Measurements from ENCODE around the gene SUCLG1. TPM values are rescaled to one million over a fixed set of nuclear protein-coding genes. Genes with fewer than 3 reads are reported as not detected.

SUCLG1 gene
- total and polyA plus RNA-seq, 2 of the 8 experiments (the other 6 are each of a cell fraction or from before 2014, with no cell fraction given): 19.9 to 40.0 TPM

GRCh38 chr2:84483320-84483719 lies 24.2 kb upstream of the SUCLG1 start:
- POLR2A ChIA-PET (ENCODE audit: partially characterized antibody): no interaction called here
- TF ChIP-seq CBX8 (IDR thresholded peaks at IDR 0.05; ENCODE audit: borderline replicate concordance, low read depth, low read length) (no peak), TBP (IDR thresholded peaks at IDR 0.05; ENCODE audit: low read depth, low read length) (no peak), BRCA1 (IDR thresholded peaks at IDR 0.05; ENCODE audit: low read depth, low read length) (no peak), NANOG (IDR thresholded peaks at IDR 0.05; ENCODE audit: insufficient read depth, low read depth, low read length, poor library complexity, severe bottlenecking) (no peak), GTF2F1 (IDR thresholded peaks at IDR 0.05; ENCODE audit: borderline replicate concordance, low read depth, low read length) (no peak), ASH2L (IDR thresholded peaks at IDR 0.05; ENCODE audit: low read length) (no peak), SRF (IDR thresholded peaks at IDR 0.05; ENCODE audit: low read depth, low read length) (no peak), RBBP5 (IDR thresholded peaks at IDR 0.05; ENCODE audit: borderline replicate concordance, low read depth, low read length) (no peak), RAD21 (IDR thresholded peaks at IDR 0.05 in 1 of 2, conservative IDR thresholded peaks at IDR 0.05 in 1 of 2; ENCODE audit: low read depth in 2 of 2, low read length in 2 of 2) (no peak), NRF1 (IDR thresholded peaks at IDR 0.05; ENCODE audit: low read depth, low read length) (no peak), EZH2 (IDR thresholded peaks at IDR 0.05; ENCODE audit: low read depth, low read length, severe bottlenecking) (no peak), RFX5 (IDR thresholded peaks at IDR 0.05; ENCODE audit: borderline replicate concordance, low read depth, low read length) (no peak), KDM1A (IDR thresholded peaks at IDR 0.05; ENCODE audit: borderline replicate concordance, low read length) (no peak)
- Histone ChIP-seq H4K5ac (ENCODE audit: insufficient read length, low read depth, low read length) (no peak overlapping the region), H3K4ac (replicated peaks; ENCODE audit: insufficient read length, low read depth, low read length) (no peak overlapping the region), H4K20me1 (replicated peaks in 1 of 2; ENCODE audit: control insufficient read depth in 1 of 2, insufficient read depth in 2 of 2, low read length in 2 of 2) (no peaks in the 10 kb centered on the region), H3K4me2 (ENCODE audit: insufficient read depth in 1 of 2, low read depth in 2 of 2, low read length in 2 of 2) (no peak overlapping the region), H3K27ac (ENCODE audit: low read depth, low read length) (no peak overlapping the region), H2BK15ac (ENCODE audit: low read length) (no peak overlapping the region), H3K9ac (replicated peaks in 1 of 4; ENCODE audit: extremely low read depth in 1 of 4, low read depth in 3 of 4, low read length in 3 of 4) (no peak overlapping the region), H3K4me3 (ENCODE audit: extremely low read depth in 1 of 4, insufficient read depth in 2 of 4, low read depth in 3 of 4, low read length in 4 of 4) (no peak overlapping the region), H3K56ac (replicated peaks; ENCODE audit: insufficient read length, low read depth, low read length) (no peak overlapping the region), H3K9me3 (ENCODE audit: insufficient read depth in 2 of 2, low read depth in 1 of 2, low read length in 1 of 2) (no peaks in the 10 kb centered on the region), H2BK120ac (replicated peaks; ENCODE audit: low read depth, low read length) (no peak overlapping the region), H3K36me3 (ENCODE audit: control insufficient read depth in 2 of 4, insufficient read depth in 4 of 4, low read length in 3 of 4) (no peaks in the 10 kb centered on the region), H2AK5ac (ENCODE audit: low read depth, low read length) (no peak overlapping the region), H2BK20ac (ENCODE audit: low read length) (no peak overlapping the region), H3K27me3 (replicated peaks in 1 of 4; ENCODE audit: control insufficient read depth in 3 of 4, extremely low read depth in 1 of 4, insufficient read depth in 3 of 4, low read length in 3 of 4) (no peaks in the 10 kb centered on the region), H2BK5ac (ENCODE audit: low read depth, low read length) (no peak overlapping the region), H3K4me1 (replicated peaks in 1 of 4; ENCODE audit: control insufficient read depth in 3 of 4, insufficient read depth in 4 of 4, low read length in 3 of 4) (no peaks in the 10 kb centered on the region), H3K23me2 (ENCODE audit: low read depth, low read length) (no peaks in the 10 kb centered on the region), H3K18ac (ENCODE audit: extremely low read depth, low read length) (no peak overlapping the region), H3K79me2 (ENCODE audit: control insufficient read depth in 1 of 2, insufficient read depth in 2 of 2, low read length in 2 of 2) (no peaks in the 10 kb centered on the region), H2AFZ (ENCODE audit: low read length) (no peak overlapping the region), H3K23ac (ENCODE audit: insufficient read length) (no peak overlapping the region), H4K8ac (ENCODE audit: extremely low read depth, insufficient read depth, low read length) (no peak overlapping the region), H3K79me1 (ENCODE audit: low read depth, low read length) (no peaks in the 10 kb centered on the region), H3K14ac (ENCODE audit: insufficient read length) (no peak overlapping the region), H4K91ac (replicated peaks; ENCODE audit: insufficient read length, low read length) (no peak overlapping the region), H2BK12ac (ENCODE audit: low read depth, low read length) (no peak overlapping the region)
- FAIRE-seq (no peak), DNase-seq (ENCODE audit: low read depth in 1 of 2, low spot score in 2 of 2) (no peak)
- WGBS, 2 experiments (ENCODE audit: extremely low coverage in 1 of 2, insufficient coverage in 1 of 2, insufficient read length in 1 of 2, insufficient replicate concordance in 2 of 2, low coverage in 1 of 2, low lambda C conversion rate in 2 of 2, missing lambda C conversion rate in 1 of 2): 93% methylated on average over 1 of the region's 1 CpG; no CpG with 5 or more reads in 1 of the 2 experiments
- CTCF ChIA-PET (ENCODE audit: partially characterized antibody): interaction anchor here (0.6 kb wide), 1 partner anchor 1070 kb away, joined by 3 read pairs; no protein-coding TSS in a partner anchor

All from H1 (cell line).